ENCODE results near the gene GNA12.
"Not testable (repeated sequence)": the region's sequence is repeated elsewhere in the genome, so short reads cannot be mapped to it uniquely, and the experiment has no call there.

GNA12 gene

GRCh38 chr7:2726316-2727018 is 117.6 kb downstream of the GNA12 start:
- no peak overlapping the region for H3K4me2 ChIP-seq (ENCODE audit: low read length)
- no peaks in the 10 kb centered on the region for H3K27me3 ChIP-seq (ENCODE audit: control insufficient read depth, insufficient read depth, low read length)
- no peak overlapping the region for H3K9ac ChIP-seq (ENCODE audit: low read depth, low read length)
- peaks cover 26% of the 10 kb centered on the region for H3K4me1 ChIP-seq (ENCODE audit: control insufficient read depth, insufficient read depth, low read length)
- H3K9me3 ChIP-seq (replicated peaks; ENCODE audit: low read length), result no peaks in the 10 kb centered on the region
- no peak overlapping the region for H3K4me3 ChIP-seq (ENCODE audit: low read length)
- peaks cover 33% of the 10 kb centered on the region for H3K36me3 ChIP-seq (ENCODE audit: insufficient read depth, low read length)

GRCh38 chr7:2725178-2726105 is 118.7 kb downstream of the GNA12 start:
- Histone ChIP-seq H3K9me3 (replicated peaks; ENCODE audit: low read length) (no peaks in the 10 kb centered on the region), H3K9ac (ENCODE audit: low read depth, low read length) (no peak overlapping the region), H3K4me2 (ENCODE audit: low read length) (no peak overlapping the region), H3K4me1 (ENCODE audit: control insufficient read depth, insufficient read depth, low read length) (peaks cover 34% of the 10 kb centered on the region), H3K4me3 (ENCODE audit: low read length) (no peak overlapping the region), H3K27me3 (ENCODE audit: control insufficient read depth, insufficient read depth, low read length) (no peaks in the 10 kb centered on the region), H3K36me3 (ENCODE audit: insufficient read depth, low read length) (peaks cover 23% of the 10 kb centered on the region)

GRCh38 chr7:2724453-2725177 is 119.5 kb downstream of the GNA12 start:
- Histone ChIP-seq H3K9ac (ENCODE audit: low read depth, low read length) (no peak overlapping the region), H3K4me3 (ENCODE audit: low read length) (no peak overlapping the region), H3K4me1 (ENCODE audit: control insufficient read depth, insufficient read depth, low read length) (peaks cover 26% of the 10 kb centered on the region), H3K9me3 (replicated peaks; ENCODE audit: low read length) (no peaks in the 10 kb centered on the region), H3K4me2 (ENCODE audit: low read length) (no peak overlapping the region), H3K27me3 (ENCODE audit: control insufficient read depth, insufficient read depth, low read length) (no peaks in the 10 kb centered on the region), H3K36me3 (ENCODE audit: insufficient read depth, low read length) (peaks cover 24% of the 10 kb centered on the region)

- H3K27me3 ChIP-seq (ENCODE audit: control insufficient read depth, insufficient read depth, low read length); H3K9ac ChIP-seq (ENCODE audit: low read depth, low read length); H3K4me3 ChIP-seq (ENCODE audit: low read length); H3K4me2 ChIP-seq (ENCODE audit: low read length); H3K9me3 ChIP-seq (replicated peaks; ENCODE audit: low read length): not testable (repeated sequence)
- H3K4me1 ChIP-seq (ENCODE audit: control insufficient read depth, insufficient read depth, low read length), result peaks cover 20% of the 10 kb centered on the region
- H3K36me3 ChIP-seq (ENCODE audit: insufficient read depth, low read length), result peaks cover 18% of the 10 kb centered on the region
Observed at GRCh38 chr7:2724036-2724435, 120.1 kb downstream of the GNA12 start.

GRCh38 chr7:2723138-2723850 is 120.8 kb downstream of the GNA12 start:
- Histone ChIP-seq H3K9me3 (replicated peaks; ENCODE audit: low read length) (no peaks in the 10 kb centered on the region), H3K4me2 (ENCODE audit: low read length) (no peak overlapping the region), H3K4me3 (ENCODE audit: low read length) (no peak overlapping the region), H3K36me3 (ENCODE audit: insufficient read depth, low read length) (peaks cover 20% of the 10 kb centered on the region), H3K9ac (ENCODE audit: low read depth, low read length) (no peak overlapping the region), H3K4me1 (ENCODE audit: control insufficient read depth, insufficient read depth, low read length) (peaks cover 12% of the 10 kb centered on the region), H3K27me3 (ENCODE audit: control insufficient read depth, insufficient read depth, low read length) (no peaks in the 10 kb centered on the region)

- H3K4me2 ChIP-seq (ENCODE audit: low read length), result no peak overlapping the region
- no peak overlapping the region for H3K9ac ChIP-seq (ENCODE audit: low read depth, low read length)
- peaks cover 8% of the 10 kb centered on the region for H3K4me1 ChIP-seq (ENCODE audit: control insufficient read depth, insufficient read depth, low read length)
- peaks cover 27% of the 10 kb centered on the region for H3K36me3 ChIP-seq (ENCODE audit: insufficient read depth, low read length)
- H3K9me3 ChIP-seq (replicated peaks; ENCODE audit: low read length), result no peaks in the 10 kb centered on the region
- no peak overlapping the region for H3K4me3 ChIP-seq (ENCODE audit: low read length)
- no peaks in the 10 kb centered on the region for H3K27me3 ChIP-seq (ENCODE audit: control insufficient read depth, insufficient read depth, low read length)
Observed at GRCh38 chr7:2722591-2722990, 121.5 kb downstream of the GNA12 start.

GRCh38 chr7:2721842-2722241 is 122.3 kb downstream of the GNA12 start:
- Histone ChIP-seq H3K27me3 (ENCODE audit: control insufficient read depth, insufficient read depth, low read length) (no peaks in the 10 kb centered on the region), H3K4me1 (ENCODE audit: control insufficient read depth, insufficient read depth, low read length) (peaks cover 8% of the 10 kb centered on the region), H3K9me3 (replicated peaks; ENCODE audit: low read length) (no peaks in the 10 kb centered on the region), H3K36me3 (ENCODE audit: insufficient read depth, low read length) (peaks cover 27% of the 10 kb centered on the region), H3K4me2 (ENCODE audit: low read length) (no peak overlapping the region), H3K4me3 (ENCODE audit: low read length) (no peak overlapping the region), H3K9ac (ENCODE audit: low read depth, low read length) (no peak overlapping the region)

- Histone ChIP-seq H3K27me3 (ENCODE audit: control insufficient read depth, insufficient read depth, low read length) (no peaks in the 10 kb centered on the region), H3K9me3 (replicated peaks; ENCODE audit: low read length) (no peaks in the 10 kb centered on the region), H3K36me3 (ENCODE audit: insufficient read depth, low read length) (peaks cover 23% of the 10 kb centered on the region), H3K4me2 (ENCODE audit: low read length) (no peak overlapping the region), H3K9ac (ENCODE audit: low read depth, low read length) (no peak overlapping the region), H3K4me1 (ENCODE audit: control insufficient read depth, insufficient read depth, low read length) (peaks cover 8% of the 10 kb centered on the region), H3K4me3 (ENCODE audit: low read length) (no peak overlapping the region)
Observed at GRCh38 chr7:2720024-2720423, 124.1 kb downstream of the GNA12 start.

GRCh38 chr7:2719007-2719406 is 125.1 kb downstream of the GNA12 start:
- H3K4me2 ChIP-seq (ENCODE audit: low read length), result no peak overlapping the region
- H3K9me3 ChIP-seq (replicated peaks; ENCODE audit: low read length), result no peaks in the 10 kb centered on the region
- peaks cover 23% of the 10 kb centered on the region for H3K36me3 ChIP-seq (ENCODE audit: insufficient read depth, low read length)
- H3K4me1 ChIP-seq (ENCODE audit: control insufficient read depth, insufficient read depth, low read length), result peaks cover 8% of the 10 kb centered on the region
- H3K27me3 ChIP-seq (ENCODE audit: control insufficient read depth, insufficient read depth, low read length), result no peaks in the 10 kb centered on the region
- no peak overlapping the region for H3K4me3 ChIP-seq (ENCODE audit: low read length)
- no peak overlapping the region for H3K9ac ChIP-seq (ENCODE audit: low read depth, low read length)

GRCh38 chr7:2718296-2718965 is 125.7 kb downstream of the GNA12 start:
- H3K36me3 ChIP-seq (ENCODE audit: insufficient read depth, low read length), result peaks cover 23% of the 10 kb centered on the region
- H3K4me1 ChIP-seq (ENCODE audit: control insufficient read depth, insufficient read depth, low read length), result peaks cover 8% of the 10 kb centered on the region
- H3K9me3 ChIP-seq (replicated peaks; ENCODE audit: low read length), result no peaks in the 10 kb centered on the region
- no peak overlapping the region for H3K4me2 ChIP-seq (ENCODE audit: low read length)
- H3K27me3 ChIP-seq (ENCODE audit: control insufficient read depth, insufficient read depth, low read length), result no peaks in the 10 kb centered on the region
- no peak overlapping the region for H3K9ac ChIP-seq (ENCODE audit: low read depth, low read length)
- no peak overlapping the region for H3K4me3 ChIP-seq (ENCODE audit: low read length)
